GM19035 (cell line): ENCODE results near the gene TEX29.

Source experiments
- ATAC-seq: cut with Tn5 transposase; IDR thresholded peaks from one replicate; pipeline ENCODE4 v1.9.1; 2021; ENCODE audit not compliant: unreplicated experiment

Gene TEX29

DNA sequence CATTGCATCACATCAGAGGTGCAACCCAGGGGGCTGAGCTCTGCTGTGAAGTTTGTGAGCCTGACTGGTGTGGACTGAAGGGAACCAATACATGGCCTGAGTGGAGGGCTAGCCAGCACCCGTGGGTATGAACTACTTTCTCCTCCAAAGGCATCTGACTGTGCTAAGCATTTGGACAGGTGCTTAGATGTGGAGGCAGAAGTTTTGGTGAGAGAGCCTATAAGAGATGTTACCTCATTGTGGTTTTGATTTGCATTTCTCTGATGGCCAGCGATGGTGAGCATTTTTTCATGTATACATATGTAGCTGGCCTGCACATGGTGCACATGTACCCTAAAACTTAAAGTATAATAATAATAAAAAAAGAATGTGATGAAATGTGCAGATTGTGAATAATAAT lies 46.9 kb downstream of the TEX29 start:
- no peak for ATAC-seq

DNA sequence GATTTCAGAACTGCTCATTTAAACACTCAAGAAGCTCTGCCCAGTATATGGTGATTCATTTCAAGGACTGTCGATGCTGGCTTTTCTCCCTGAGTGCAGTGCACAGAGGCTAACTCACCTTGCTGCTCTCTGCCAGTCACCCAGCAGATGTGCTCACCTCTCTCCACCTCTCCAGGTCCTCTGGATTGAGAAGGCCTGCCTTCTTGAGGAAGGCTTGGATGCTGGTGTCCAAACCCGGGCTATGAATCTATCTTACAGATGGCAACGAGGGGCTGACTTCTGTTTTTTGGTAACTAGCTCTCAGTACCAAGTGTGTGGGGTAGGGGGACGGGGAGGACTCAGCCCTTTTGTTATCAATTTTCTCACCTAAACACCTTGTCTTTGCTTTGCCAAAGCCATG lies 47.6 kb downstream of the TEX29 start:
- no peak for ATAC-seq

GRCh38 chr13:111370147-111370546 lies 49.7 kb downstream of the TEX29 start:
- ATAC-seq: no peak

DNA sequence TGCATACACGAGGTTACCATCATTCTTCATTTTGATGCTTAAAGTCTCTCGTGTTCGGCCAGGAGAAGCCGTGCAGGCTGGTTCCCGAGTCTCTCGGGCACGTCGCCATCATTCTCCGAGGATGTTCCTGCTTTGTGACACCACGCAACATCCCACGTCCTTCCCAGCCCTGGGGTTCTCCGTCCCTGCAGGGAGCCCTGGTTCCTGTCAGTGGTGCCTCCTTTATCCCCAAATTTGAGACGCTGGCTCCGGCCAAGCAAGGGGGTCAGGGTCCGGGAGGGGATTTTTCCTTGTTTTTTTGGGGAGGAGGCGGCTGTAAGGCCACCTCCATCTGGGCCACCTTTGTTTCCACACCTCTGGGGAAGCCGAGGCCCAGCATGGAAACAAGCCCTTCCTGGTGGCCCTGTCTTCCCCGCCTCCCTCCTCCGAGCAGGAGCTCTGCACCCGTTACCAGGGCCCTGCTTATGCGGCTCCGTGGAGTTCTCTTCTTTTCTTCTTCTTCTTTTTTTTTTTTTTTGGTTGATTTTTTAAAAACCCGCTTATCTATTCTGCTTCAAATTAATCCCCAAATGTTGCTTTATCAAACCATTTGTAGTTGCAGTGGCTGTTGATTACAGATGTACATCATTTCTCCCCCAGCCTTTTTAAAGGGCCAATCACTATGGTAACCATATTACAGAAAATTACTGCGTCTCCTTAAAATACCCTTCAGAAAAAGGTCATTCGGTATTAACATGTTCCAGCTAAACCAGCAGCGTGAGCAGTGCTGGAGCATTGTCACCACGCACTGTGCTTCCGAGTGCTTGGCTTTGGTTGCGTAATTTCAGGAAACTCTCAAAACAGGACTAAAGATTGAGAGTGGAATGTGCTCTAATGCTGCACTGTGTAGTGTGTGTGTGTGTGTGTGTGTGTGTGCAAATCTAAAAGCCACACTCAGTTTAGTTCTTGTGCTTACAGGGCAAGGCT lies 50.4 kb downstream of the TEX29 start:
- no peak for ATAC-seq

DNA sequence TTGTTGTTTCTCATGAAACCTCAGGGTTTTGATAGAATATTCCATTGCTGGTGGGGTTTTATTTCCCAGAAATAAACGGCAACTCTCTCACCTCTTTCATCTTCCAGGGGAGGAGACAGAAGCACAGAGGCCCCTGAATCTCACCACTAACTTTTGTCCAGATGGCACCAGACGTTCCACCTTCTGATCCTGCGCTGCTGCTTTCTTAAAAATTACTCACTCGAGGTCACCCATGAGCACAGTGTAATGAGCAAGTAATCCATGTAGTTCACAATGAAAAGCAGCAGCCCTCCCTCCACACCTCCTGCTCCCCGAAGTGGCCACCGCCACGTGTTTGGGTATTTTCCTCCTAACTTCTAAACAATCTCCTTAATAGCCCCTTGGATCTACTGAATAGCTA lies 51.3 kb downstream of the TEX29 start:
- ATAC-seq: no peak

DNA sequence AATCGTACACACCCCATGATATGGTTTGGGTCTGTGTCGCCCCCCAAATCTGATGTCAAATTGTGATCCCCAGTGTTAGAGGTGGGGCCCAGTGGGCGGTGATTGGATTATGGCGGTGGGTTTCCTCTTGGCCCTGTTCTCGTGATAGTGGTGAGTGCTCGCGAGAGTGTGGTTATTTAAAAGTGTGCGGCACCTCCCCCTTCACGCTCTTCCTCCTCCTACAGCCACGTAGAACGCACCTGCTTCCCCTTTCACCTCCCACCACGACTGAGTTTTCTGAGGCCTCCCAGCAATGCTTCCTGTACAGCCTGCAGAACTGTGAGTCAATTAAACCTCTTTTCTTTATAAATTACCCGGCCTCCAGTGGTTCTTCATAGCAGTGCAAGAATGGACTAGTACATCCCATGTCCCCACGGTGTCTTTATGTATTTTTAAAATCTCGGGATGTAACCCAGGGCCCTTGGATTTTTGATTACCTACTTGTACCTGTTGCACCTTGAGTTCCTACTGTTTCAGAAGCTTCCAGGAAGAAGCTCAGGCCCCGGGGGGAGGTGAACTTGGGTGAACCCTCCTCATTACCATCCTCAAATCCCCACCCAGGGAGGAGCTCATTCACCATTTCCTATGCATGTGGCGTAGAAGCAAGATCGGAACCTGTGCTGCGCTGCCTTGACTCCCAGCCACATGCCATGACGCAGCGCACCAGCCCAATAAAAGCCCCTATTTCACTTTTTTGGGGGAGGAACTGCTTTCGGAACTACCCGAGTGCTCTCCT lies 52.4 kb downstream of the TEX29 start:
- ATAC-seq: no peak

GRCh38 chr13:111373486-111373885 lies 53.0 kb downstream of the TEX29 start:
- ATAC-seq: no peak

- no peak for ATAC-seq
Measured at GRCh38 chr13:111380431-111380830, 60.0 kb downstream of the TEX29 start.

GRCh38 chr13:111382411-111382810 lies 62.0 kb downstream of the TEX29 start:
- no peak for ATAC-seq

DNA sequence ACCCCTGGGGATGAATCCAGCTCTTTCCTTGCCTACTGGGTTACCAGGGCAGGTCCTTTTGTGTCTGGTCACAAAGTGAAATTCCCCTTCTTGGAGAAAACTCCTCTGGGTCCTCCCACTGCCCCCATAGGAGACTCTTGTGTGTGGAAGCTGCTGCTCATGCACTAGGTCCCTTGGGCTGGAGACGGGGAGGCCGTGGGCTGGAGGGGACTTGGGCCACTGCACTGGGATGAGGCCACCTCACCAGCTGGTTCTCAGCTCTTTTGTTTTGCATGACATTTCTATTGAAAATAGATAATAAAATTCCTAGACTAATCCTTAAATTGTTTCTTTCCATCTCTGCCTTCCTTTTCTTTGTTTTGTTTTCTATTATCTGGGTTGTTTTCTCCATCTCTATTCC lies 62.4 kb downstream of the TEX29 start:
- no peak for ATAC-seq

GRCh38 chr13:111383591-111384440 lies 63.4 kb downstream of the TEX29 start:
- ATAC-seq: no peak

DNA sequence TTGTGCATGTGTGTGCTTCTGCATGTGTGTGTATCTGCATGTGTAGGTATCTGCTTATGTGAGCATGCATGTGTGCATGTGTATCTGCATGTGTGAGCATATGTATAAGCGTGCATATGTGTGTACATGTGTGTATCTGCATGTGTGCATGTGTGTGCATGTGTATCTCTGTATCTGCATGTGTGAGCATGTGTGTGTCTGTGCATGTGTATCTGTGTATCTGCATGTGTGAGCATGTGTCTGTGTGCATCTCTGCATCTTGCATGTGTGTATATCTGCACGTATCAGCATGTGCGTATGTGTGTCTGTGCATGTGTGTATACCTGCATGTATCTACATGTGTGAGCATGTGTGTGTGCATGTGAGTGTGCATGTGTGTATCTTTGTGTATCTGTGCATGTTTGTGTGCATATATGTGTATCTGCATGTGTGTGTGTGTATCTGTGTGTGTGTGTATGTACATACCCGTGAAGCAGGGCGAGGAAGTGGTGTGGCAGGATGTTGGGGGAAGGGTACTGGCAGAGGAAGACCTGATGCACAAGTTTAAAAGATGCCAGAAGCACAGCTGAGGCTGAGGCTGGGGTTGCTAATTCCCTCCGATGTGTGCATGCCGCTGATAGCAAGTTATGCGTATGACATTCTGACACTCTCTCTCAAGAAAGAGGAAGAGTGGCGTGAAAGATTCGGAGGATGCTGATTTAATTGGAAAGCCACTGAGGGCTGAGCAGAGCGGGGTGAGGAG lies 64.2 kb downstream of the TEX29 start:
- ATAC-seq: no peak

- ATAC-seq: no peak
Measured at GRCh38 chr13:111385183-111385857, 64.9 kb downstream of the TEX29 start.

GRCh38 chr13:111387026-111387871 lies 66.8 kb downstream of the TEX29 start:
- no peak for ATAC-seq

- ATAC-seq: no peak
Measured at GRCh38 chr13:111387945-111388600, 67.6 kb downstream of the TEX29 start.

GRCh38 chr13:111388851-111389500 lies 68.5 kb downstream of the TEX29 start:
- ATAC-seq: no peak

- ATAC-seq: no peak
Measured at GRCh38 chr13:111389621-111390521, 69.4 kb downstream of the TEX29 start.
